PC-9 (cell line): ENCODE data around the gene HOXB6. TPM values are rescaled to one million over a fixed set of nuclear protein-coding genes. Genes with fewer than 3 reads are reported as not detected.

Experiments
- BruUV-seq: library from RNA; stranded (reverse); fragments of 400-500 nt; replicated peaks from 2 replicates; lab custom pipeline; 2021; lab: Mats Ljungman, UMichigan
- CTCF ChIA-PET: fragments of 300-600 bp; sonication (Branson Sonifier 250); formaldehyde crosslinking; loops from one replicate; lab custom pipeline; 2022; ENCODE audit warnings: antibody characterized with exemption; lab: Charles Lee
- POLR2A ChIA-PET: fragments of 300-600 bp; sonication (Branson Sonifier 250); formaldehyde crosslinking; loops from one replicate; lab custom pipeline; 2022; ENCODE audit warnings: antibody characterized with exemption; ENCODE audit not compliant: unreplicated experiment; lab: Charles Lee
- DNase-seq, 2 experiments: peaks; one replicate each; pipeline versions ENCODE4 v3.0.0 to v3.0.0-alpha.2; 2015 to 2022; ENCODE audit warnings: mixed read lengths in 1 of 2
- H2AFZ ChIP-seq: fragments of 200-600 bp; sonication (generic); 2 replicates; pipeline ENCODE4 v1.8.1; 2017; ENCODE audit warnings: antibody characterized with exemption
- H3F3A ChIP-seq: fragments of 200-600 bp; sonication (generic); 2 replicates; pipeline ENCODE4 v1.8.1; 2017; ENCODE audit warnings: antibody characterized with exemption, mild to moderate bottlenecking, low read depth; ENCODE audit not compliant: insufficient read depth
- H3K27ac ChIP-seq: fragments of 200-600 bp; sonication (generic); 2 replicates; pipeline ENCODE4 v1.6.1; 2016; ENCODE audit warnings: mixed run types
- H3K27me3 ChIP-seq: fragments of 200-600 bp; sonication (generic); 2 replicates; pipeline ENCODE4 v1.6.1; 2016; ENCODE audit warnings: low read depth, mixed run types; ENCODE audit not compliant: insufficient read depth
- H3K36me3 ChIP-seq: fragments of 200-600 bp; sonication (generic); 2 replicates; pipeline ENCODE4 v1.6.1; 2016; ENCODE audit warnings: low read depth, mixed run types
- H3K4me1 ChIP-seq: fragments of 200-600 bp; sonication (generic); replicated peaks from 2 replicates; pipeline ENCODE4 v1.6.1; 2016; ENCODE audit warnings: mixed run types; ENCODE audit not compliant: insufficient read depth
- H3K4me2 ChIP-seq: fragments of 200-600 bp; sonication (generic); 2 replicates; pipeline ENCODE4 v1.6.1; 2017; ENCODE audit warnings: mixed run types
- H3K4me3 ChIP-seq: fragments of 200-600 bp; sonication (generic); 2 replicates; pipeline ENCODE4 v1.6.1; 2016; ENCODE audit warnings: mixed run types
- H3K79me2 ChIP-seq: fragments of 200-600 bp; sonication (generic); 2 replicates; pipeline ENCODE4 v1.6.1; 2017; ENCODE audit warnings: low read depth, mixed run types
- H3K9me2 ChIP-seq: fragments of 200-600 bp; sonication (generic); 2 replicates; pipeline ENCODE4 v1.8.1; 2017; ENCODE audit warnings: mild to moderate bottlenecking; ENCODE audit not compliant: insufficient read depth
- H3K9me3 ChIP-seq: fragments of 200-600 bp; sonication (generic); 2 replicates; pipeline ENCODE4 v1.8.1; 2016; ENCODE audit warnings: low read depth; ENCODE audit not compliant: insufficient read depth
- H4K20me1 ChIP-seq: fragments of 200-600 bp; sonication (generic); 2 replicates; pipeline ENCODE4 v1.8.1; 2017; ENCODE audit not compliant: insufficient read depth
- EZH2 ChIP-seq: fragments of 200-600 bp; sonication (generic); IDR thresholded peaks from 2 replicates; pipeline ENCODE4 v1.8.0; 2017; ENCODE audit warnings: antibody characterized with exemption, low read depth
- intact Hi-C: fragments of 100-400 bp; cut with micrococcal nuclease; formaldehyde crosslinking; loops from one replicate; pipeline ENCODE4 v1.10.0; 2022; ENCODE audit not compliant: unreplicated experiment
- total RNA-seq: library from RNA; stranded (reverse); gene quantifications from 2 replicates; pipeline ENCODE4 v1.2.3, GENCODE V29; 2021
- TF ChIP-seq, protein P1 (sequence below): fragments of 200-600 bp; sonication (generic); conservative IDR thresholded peaks from 2 replicates; pipeline ENCODE4 v1.6.1; 2017; ENCODE audit warnings: mixed run types, antibody characterized with exemption, mild to moderate bottlenecking, moderate library complexity

HOXB6 gene
- total RNA-seq, 1 experiment from 2014 or later = 30.7 TPM

DNA sequence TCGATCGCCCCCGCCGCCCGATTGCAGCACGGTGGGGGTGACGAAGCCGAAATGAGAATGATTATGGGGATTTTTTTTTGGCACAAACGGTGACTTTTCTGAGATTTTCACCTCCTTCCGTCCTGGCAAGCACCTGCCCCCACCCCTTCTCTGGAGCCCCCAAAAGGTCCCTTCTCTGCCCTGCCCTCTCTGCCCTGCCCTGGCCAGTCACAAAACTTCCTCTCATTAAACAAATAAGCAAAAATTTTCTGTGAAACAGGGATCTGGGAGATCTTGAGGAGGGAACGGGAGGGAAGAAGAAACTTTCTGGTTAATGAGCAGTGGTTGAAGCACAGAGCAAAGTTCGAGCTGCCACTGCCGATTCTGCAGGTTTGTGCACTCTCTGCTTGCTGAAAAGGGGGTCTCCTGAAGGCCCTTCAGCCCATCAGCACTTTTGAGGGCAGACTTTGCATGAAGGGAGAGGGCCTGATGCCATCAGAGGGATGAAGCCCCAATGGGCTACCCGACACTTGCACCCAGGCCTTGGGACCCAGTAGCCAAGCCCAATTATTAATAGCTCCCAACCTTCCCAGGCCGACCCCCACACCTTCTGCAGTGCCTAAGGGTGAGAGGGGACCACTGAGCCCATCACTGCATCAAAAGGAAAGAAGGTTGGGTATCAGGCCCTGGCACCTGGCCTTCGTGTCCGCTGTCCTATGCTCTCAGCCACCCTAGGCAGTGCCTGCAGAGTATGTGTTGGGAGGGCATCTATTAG, 11.4 kb upstream of the HOXB6 start:
- no peak for DNase-seq
- POLR2A ChIA-PET = no interaction called here
- Histone ChIP-seq H3K79me2 (no peaks in the 10 kb centered on the region), H3K27me3 (no peaks in the 10 kb centered on the region), H3K4me3 (no peak overlapping the region), H2AFZ (no peak overlapping the region), H3K9me2 (no peaks in the 10 kb centered on the region), H3K4me1 (peaks cover 9% of the 10 kb centered on the region; the same call in 1 of the 2 replicates), H4K20me1 (no peaks in the 10 kb centered on the region), H3K36me3 (no peaks in the 10 kb centered on the region), H3K27ac (no peak overlapping the region), H3F3A (no peaks in the 10 kb centered on the region), H3K4me2 (no peak overlapping the region), H3K9me3 (no peaks in the 10 kb centered on the region)
- no peak for TF ChIP-seq EZH2
- TF ChIP-seq, protein P1, sequence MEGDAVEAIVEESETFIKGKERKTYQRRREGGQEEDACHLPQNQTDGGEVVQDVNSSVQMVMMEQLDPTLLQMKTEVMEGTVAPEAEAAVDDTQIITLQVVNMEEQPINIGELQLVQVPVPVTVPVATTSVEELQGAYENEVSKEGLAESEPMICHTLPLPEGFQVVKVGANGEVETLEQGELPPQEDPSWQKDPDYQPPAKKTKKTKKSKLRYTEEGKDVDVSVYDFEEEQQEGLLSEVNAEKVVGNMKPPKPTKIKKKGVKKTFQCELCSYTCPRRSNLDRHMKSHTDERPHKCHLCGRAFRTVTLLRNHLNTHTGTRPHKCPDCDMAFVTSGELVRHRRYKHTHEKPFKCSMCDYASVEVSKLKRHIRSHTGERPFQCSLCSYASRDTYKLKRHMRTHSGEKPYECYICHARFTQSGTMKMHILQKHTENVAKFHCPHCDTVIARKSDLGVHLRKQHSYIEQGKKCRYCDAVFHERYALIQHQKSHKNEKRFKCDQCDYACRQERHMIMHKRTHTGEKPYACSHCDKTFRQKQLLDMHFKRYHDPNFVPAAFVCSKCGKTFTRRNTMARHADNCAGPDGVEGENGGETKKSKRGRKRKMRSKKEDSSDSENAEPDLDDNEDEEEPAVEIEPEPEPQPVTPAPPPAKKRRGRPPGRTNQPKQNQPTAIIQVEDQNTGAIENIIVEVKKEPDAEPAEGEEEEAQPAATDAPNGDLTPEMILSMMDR = no peak
- BruUV-seq = no TSS peak
- intact Hi-C loops = loop anchor here (5.0 to 10.0 kb wide), 4 partner anchors 264 to 671 kb away; partner anchors contain the start of gene PNPO
- CTCF ChIA-PET = no interaction called here

GRCh38 chr17:48615047-48615962, 10.5 kb upstream of the HOXB6 start, which contains the start of gene HOXB8:
Gene HOXB8, minus strand, starts transcription at chr17:48615292. Its CDS starts 588 bp downstream, at chr17:48614704.
- TF ChIP-seq, protein P1 = no peak
- peaks cover 9% of the 10 kb centered on the region; the same call in 1 of the 2 replicates for H3K4me1 ChIP-seq
- no TSS peak for BruUV-seq
- no peak within 1 kb of the TSS for H3K27ac ChIP-seq
- no peak within 1 kb of the TSS for H3K4me2 ChIP-seq
- DNase-seq = no peak
- intact Hi-C loops = loop anchor here (5.0 to 10.0 kb wide), 4 partner anchors 263 to 671 kb away; partner anchors contain the start of gene PNPO
- no peaks in the 10 kb centered on the region for H3K9me3 ChIP-seq
- H4K20me1 ChIP-seq = no peaks in the 10 kb centered on the region
- POLR2A ChIA-PET = no interaction called here
- no peak within 1 kb of the TSS for H3K4me3 ChIP-seq
- no peaks in the 10 kb centered on the region for H3K27me3 ChIP-seq
- CTCF ChIA-PET = interaction anchor here (0.7 to 1.3 kb wide), 3 partner anchors 122 to 400 kb away, joined by 4 to 12 read pairs (median 6); no protein-coding TSS in a partner anchor
- H3K9me2 ChIP-seq = no peaks in the 10 kb centered on the region
- H3K79me2 ChIP-seq = 0 out of 2 replicates have a peak, but pooled peaks cover 3% of the 10 kb centered on the region
- no peaks in the 10 kb centered on the region for H3F3A ChIP-seq
- H2AFZ ChIP-seq = no peak within 1 kb of the TSS
- no peaks in the 10 kb centered on the region for H3K36me3 ChIP-seq
